ENCODE data around the gene CCDC152. TPM values are rescaled to one million over a fixed set of nuclear protein-coding genes. Genes with fewer than 3 reads are reported as not detected.
A peak's percentile ranks its signal among the peaks of the same experiment; 100 is the strongest.

CCDC152 gene
- total and polyA plus RNA-seq, 2 of the 13 experiments (the other 11 are each of a cell fraction or from before 2014, with no cell fraction given), result 0.20 to 0.36 TPM

DNA sequence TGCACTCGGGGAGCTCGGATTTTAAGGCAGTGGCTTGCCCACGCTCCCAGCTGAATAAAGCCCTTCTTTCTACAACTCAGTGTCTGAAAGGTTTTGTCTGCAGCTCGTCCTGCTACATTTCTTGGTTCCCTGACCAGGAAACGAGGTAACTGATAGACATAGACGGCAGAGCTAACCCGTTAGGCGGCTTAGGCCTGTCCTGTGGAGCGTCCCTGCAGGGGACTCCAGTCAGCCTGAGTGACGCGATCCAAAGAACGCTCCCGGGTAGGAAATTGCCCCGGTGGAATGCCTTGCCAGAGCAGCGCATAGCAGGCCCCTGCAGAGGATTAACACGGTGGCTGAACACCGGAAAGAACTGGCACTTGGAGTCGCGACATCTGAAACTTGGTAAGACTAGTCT, 56.9 kb downstream of the CCDC152 start (continued):
- TF ChIP-seq, protein P1, sequence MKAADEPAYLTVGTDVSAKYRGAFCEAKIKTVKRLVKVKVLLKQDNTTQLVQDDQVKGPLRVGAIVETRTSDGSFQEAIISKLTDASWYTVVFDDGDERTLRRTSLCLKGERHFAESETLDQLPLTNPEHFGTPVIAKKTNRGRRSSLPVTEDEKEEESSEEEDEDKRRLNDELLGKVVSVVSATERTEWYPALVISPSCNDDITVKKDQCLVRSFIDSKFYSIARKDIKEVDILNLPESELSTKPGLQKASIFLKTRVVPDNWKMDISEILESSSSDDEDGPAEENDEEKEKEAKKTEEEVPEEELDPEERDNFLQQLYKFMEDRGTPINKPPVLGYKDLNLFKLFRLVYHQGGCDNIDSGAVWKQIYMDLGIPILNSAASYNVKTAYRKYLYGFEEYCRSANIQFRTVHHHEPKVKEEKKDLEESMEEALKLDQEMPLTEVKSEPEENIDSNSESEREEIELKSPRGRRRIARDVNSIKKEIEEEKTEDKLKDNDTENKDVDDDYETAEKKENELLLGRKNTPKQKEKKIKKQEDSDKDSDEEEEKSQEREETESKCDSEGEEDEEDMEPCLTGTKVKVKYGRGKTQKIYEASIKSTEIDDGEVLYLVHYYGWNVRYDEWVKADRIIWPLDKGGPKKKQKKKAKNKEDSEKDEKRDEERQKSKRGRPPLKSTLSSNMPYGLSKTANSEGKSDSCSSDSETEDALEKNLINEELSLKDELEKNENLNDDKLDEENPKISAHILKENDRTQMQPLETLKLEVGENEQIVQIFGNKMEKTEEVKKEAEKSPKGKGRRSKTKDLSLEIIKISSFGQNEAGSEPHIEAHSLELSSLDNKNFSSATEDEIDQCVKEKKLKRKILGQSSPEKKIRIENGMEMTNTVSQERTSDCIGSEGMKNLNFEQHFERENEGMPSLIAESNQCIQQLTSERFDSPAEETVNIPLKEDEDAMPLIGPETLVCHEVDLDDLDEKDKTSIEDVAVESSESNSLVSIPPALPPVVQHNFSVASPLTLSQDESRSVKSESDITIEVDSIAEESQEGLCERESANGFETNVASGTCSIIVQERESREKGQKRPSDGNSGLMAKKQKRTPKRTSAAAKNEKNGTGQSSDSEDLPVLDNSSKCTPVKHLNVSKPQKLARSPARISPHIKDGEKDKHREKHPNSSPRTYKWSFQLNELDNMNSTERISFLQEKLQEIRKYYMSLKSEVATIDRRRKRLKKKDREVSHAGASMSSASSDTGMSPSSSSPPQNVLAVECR (CRISPR knock-in tag; IDR thresholded peaks at IDR 0.05; ENCODE audit: borderline replicate concordance), result peak; percentile 37; the same call in 1 of the 2 replicates
- TF ChIP-seq NCOA5 (CRISPR knock-in tag; IDR thresholded peaks at IDR 0.05) (no peak), ZFP37 (CRISPR knock-in tag; IDR thresholded peaks at IDR 0.05; ENCODE audit: borderline replicate concordance) (no peak), GTF3A (CRISPR knock-in tag; conservative IDR thresholded peaks at IDR 0.05) (no peak), ZBTB20 (CRISPR knock-in tag; IDR thresholded peaks at IDR 0.05; ENCODE audit: borderline replicate concordance, low read depth) (no peak), ARNTL (CRISPR knock-in tag; IDR thresholded peaks at IDR 0.05) (peak; percentile 20; the same call in 1 of the 2 replicates), MLLT10 (CRISPR knock-in tag; IDR thresholded peaks at IDR 0.05) (no peak; the same call in 1 of the 2 replicates), ZNF549 (CRISPR knock-in tag; IDR thresholded peaks at IDR 0.05) (no peak), TAF1 (CRISPR knock-in tag; IDR thresholded peaks at IDR 0.05) (peak; percentile 50), ZNF33B (CRISPR knock-in tag; IDR thresholded peaks at IDR 0.05) (no peak), GATAD2A (CRISPR knock-in tag; IDR thresholded peaks at IDR 0.05) (peak; percentile 13; the same call in 1 of the 2 replicates), ASH2L (IDR thresholded peaks at IDR 0.05; ENCODE audit: insufficient read length, low read depth, low read length) (no peak), ZNF670 (CRISPR knock-in tag; IDR thresholded peaks at IDR 0.05; ENCODE audit: borderline replicate concordance) (no peak), GPN1 (CRISPR knock-in tag; IDR thresholded peaks at IDR 0.05; ENCODE audit: borderline replicate concordance) (no peak), PHF8 (CRISPR knock-in tag; IDR thresholded peaks at IDR 0.05) (peak; percentile 57; the same call in 1 of the 2 replicates), CREM (IDR thresholded peaks at IDR 0.05) (no peak), CREM (CRISPR knock-in tag; IDR thresholded peaks at IDR 0.05) (no peak), BHLHE40 (IDR thresholded peaks at IDR 0.05; ENCODE audit: low read length) (no peak), CEBPB (IDR thresholded peaks at IDR 0.05; ENCODE audit: borderline replicate concordance, low read depth, low read length) (no peak), TCF7L2 (IDR thresholded peaks at IDR 0.05; ENCODE audit: low read depth, low read length) (no peak), POGZ (CRISPR knock-in tag; IDR thresholded peaks at IDR 0.05) (no peak), ZBTB38 (CRISPR knock-in tag; IDR thresholded peaks at IDR 0.05) (peak; percentile 58; the same call in 1 of the 2 replicates)
- TF ChIP-seq, protein P2, sequence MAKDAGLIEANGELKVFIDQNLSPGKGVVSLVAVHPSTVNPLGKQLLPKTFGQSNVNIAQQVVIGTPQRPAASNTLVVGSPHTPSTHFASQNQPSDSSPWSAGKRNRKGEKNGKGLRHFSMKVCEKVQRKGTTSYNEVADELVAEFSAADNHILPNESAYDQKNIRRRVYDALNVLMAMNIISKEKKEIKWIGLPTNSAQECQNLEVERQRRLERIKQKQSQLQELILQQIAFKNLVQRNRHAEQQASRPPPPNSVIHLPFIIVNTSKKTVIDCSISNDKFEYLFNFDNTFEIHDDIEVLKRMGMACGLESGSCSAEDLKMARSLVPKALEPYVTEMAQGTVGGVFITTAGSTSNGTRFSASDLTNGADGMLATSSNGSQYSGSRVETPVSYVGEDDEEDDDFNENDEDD (CRISPR knock-in tag; IDR thresholded peaks at IDR 0.05; ENCODE audit: borderline replicate concordance), result no peak
- TF ChIP-seq, protein P3, sequence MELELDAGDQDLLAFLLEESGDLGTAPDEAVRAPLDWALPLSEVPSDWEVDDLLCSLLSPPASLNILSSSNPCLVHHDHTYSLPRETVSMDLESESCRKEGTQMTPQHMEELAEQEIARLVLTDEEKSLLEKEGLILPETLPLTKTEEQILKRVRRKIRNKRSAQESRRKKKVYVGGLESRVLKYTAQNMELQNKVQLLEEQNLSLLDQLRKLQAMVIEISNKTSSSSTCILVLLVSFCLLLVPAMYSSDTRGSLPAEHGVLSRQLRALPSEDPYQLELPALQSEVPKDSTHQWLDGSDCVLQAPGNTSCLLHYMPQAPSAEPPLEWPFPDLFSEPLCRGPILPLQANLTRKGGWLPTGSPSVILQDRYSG (CRISPR knock-in tag; IDR thresholded peaks at IDR 0.05), result no peak
- TF ChIP-seq, protein P4, sequence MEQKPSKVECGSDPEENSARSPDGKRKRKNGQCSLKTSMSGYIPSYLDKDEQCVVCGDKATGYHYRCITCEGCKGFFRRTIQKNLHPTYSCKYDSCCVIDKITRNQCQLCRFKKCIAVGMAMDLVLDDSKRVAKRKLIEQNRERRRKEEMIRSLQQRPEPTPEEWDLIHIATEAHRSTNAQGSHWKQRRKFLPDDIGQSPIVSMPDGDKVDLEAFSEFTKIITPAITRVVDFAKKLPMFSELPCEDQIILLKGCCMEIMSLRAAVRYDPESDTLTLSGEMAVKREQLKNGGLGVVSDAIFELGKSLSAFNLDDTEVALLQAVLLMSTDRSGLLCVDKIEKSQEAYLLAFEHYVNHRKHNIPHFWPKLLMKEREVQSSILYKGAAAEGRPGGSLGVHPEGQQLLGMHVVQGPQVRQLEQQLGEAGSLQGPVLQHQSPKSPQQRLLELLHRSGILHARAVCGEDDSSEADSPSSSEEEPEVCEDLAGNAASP (CRISPR knock-in tag; IDR thresholded peaks at IDR 0.05; ENCODE audit: borderline replicate concordance), result no peak

Measured in HepG2 (cell line).